GM12891 (cell line): ENCODE measurements around the gene PKP1.

ENCODE experiments used
- PAX5 ChIP-seq: IDR thresholded peaks from 2 replicates; pipeline ENCODE4 v1.6.1; 2011; ENCODE audit warnings: low read length, moderate library complexity, mild to moderate bottlenecking; ENCODE audit not compliant: insufficient read depth, severe bottlenecking
- POLR2A ChIP-seq: IDR thresholded peaks from 2 replicates; pipeline ENCODE4 v1.6.1; 2011; ENCODE audit warnings: low read depth, low read length, control low read depth
- POLR2AphosphoS5 ChIP-seq: IDR thresholded peaks from 2 replicates; pipeline ENCODE4 v1.6.1; 2011; ENCODE audit warnings: low read depth, low read length, control low read depth
- SPI1 ChIP-seq: IDR thresholded peaks from 2 replicates; pipeline ENCODE4 v1.6.1; 2011; ENCODE audit warnings: low read depth, low read length, control low read depth
- TAF1 ChIP-seq: IDR thresholded peaks from 2 replicates; pipeline ENCODE4 v1.6.1; 2011; ENCODE audit warnings: low read depth, low read length, control low read depth

GRCh38 chr1:201332616-201333335 is 49.5 kb downstream of the PKP1 start:
- TF ChIP-seq PAX5 (no peak), POLR2AphosphoS5 (no peak), SPI1 (no peak), POLR2A (no peak), TAF1 (no peak)
